Measurements from ENCODE around the gene VWF.
"Not testable (repeated sequence)": the region's sequence is repeated elsewhere in the genome, so short reads cannot be mapped to it uniquely, and the experiment has no call there.

- TF ChIP-seq POLR2AphosphoS5 (IDR thresholded peaks at IDR 0.05; ENCODE audit: low read depth), result not testable (repeated sequence)
- TF ChIP-seq, protein P1, sequence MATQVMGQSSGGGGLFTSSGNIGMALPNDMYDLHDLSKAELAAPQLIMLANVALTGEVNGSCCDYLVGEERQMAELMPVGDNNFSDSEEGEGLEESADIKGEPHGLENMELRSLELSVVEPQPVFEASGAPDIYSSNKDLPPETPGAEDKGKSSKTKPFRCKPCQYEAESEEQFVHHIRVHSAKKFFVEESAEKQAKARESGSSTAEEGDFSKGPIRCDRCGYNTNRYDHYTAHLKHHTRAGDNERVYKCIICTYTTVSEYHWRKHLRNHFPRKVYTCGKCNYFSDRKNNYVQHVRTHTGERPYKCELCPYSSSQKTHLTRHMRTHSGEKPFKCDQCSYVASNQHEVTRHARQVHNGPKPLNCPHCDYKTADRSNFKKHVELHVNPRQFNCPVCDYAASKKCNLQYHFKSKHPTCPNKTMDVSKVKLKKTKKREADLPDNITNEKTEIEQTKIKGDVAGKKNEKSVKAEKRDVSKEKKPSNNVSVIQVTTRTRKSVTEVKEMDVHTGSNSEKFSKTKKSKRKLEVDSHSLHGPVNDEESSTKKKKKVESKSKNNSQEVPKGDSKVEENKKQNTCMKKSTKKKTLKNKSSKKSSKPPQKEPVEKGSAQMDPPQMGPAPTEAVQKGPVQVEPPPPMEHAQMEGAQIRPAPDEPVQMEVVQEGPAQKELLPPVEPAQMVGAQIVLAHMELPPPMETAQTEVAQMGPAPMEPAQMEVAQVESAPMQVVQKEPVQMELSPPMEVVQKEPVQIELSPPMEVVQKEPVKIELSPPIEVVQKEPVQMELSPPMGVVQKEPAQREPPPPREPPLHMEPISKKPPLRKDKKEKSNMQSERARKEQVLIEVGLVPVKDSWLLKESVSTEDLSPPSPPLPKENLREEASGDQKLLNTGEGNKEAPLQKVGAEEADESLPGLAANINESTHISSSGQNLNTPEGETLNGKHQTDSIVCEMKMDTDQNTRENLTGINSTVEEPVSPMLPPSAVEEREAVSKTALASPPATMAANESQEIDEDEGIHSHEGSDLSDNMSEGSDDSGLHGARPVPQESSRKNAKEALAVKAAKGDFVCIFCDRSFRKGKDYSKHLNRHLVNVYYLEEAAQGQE (IDR thresholded peaks at IDR 0.05; ENCODE audit: insufficient replicate concordance, low read depth), result not testable (repeated sequence)
Observed at GRCh38 chr12:6141731-6142367, 17.4 kb upstream of the VWF start.
